ENCODE results near the gene TH. TPM values are rescaled to one million over a fixed set of nuclear protein-coding genes. Genes with fewer than 3 reads are reported as not detected.
A peak's percentile ranks its signal among the peaks of the same experiment; 100 is the strongest.
"Not testable (repeated sequence)": the region's sequence is repeated elsewhere in the genome, so short reads cannot be mapped to it uniquely, and the experiment has no call there.

The TH gene
- total RNA-seq, 1 donor: under 0.01 TPM

- DNase-seq (ENCODE audit: low read depth in 2 of 3, low spot score in 2 of 3): no peak
Measured at GRCh38 chr11:2179516-2179915, 7.9 kb upstream of the TH start.

- no peak for DNase-seq (ENCODE audit: low read depth in 2 of 3, low spot score in 2 of 3)
Measured at GRCh38 chr11:2178906-2179494, 7.4 kb upstream of the TH start.

- DNase-seq (ENCODE audit: low read depth in 2 of 3, low spot score in 2 of 3): not testable (repeated sequence)
Measured at GRCh38 chr11:2178055-2178773, 6.6 kb upstream of the TH start.

- no peak for DNase-seq (ENCODE audit: low read depth in 2 of 3, low spot score in 2 of 3)
Measured at GRCh38 chr11:2177076-2177475, 5.5 kb upstream of the TH start.

- DNase-seq (ENCODE audit: low read depth in 2 of 3, low spot score in 2 of 3): no peak
Measured at GRCh38 chr11:2176389-2176900, 4.8 kb upstream of the TH start.

GRCh38 chr11:2175659-2176058, 4.0 kb upstream of the TH start:
- no peak for DNase-seq (ENCODE audit: low read depth in 2 of 3, low spot score in 2 of 3)

GRCh38 chr11:2174361-2174760, 2.7 kb upstream of the TH start:
- no peak for DNase-seq (ENCODE audit: low read depth in 2 of 3, low spot score in 2 of 3)

- DNase-seq (ENCODE audit: low read depth in 2 of 3, low spot score in 2 of 3): no peak
Measured at GRCh38 chr11:2173761-2174160, 2.1 kb upstream of the TH start.

- peak in 1 of 3 donors; percentile 40 for DNase-seq (ENCODE audit: low read depth in 2 of 3, low spot score in 2 of 3)
Measured at GRCh38 chr11:2173150-2173693, 1.6 kb upstream of the TH start.

- DNase-seq (ENCODE audit: low read depth in 2 of 3, low spot score in 2 of 3): no peak
Measured at GRCh38 chr11:2172676-2173075, 1.1 kb upstream of the TH start.

- no peak for DNase-seq (ENCODE audit: low read depth in 2 of 3, low spot score in 2 of 3)
Measured at GRCh38 chr11:2169626-2170570, 1.7 kb downstream of the TH start.

GRCh38 chr11:2169005-2169378, 2.6 kb downstream of the TH start:
- no peak for DNase-seq (ENCODE audit: low read depth in 2 of 3, low spot score in 2 of 3)

GRCh38 chr11:2168286-2169004, 3.2 kb downstream of the TH start:
- DNase-seq (ENCODE audit: low read depth in 2 of 3, low spot score in 2 of 3): no peak

GRCh38 chr11:2167141-2168045, 4.2 kb downstream of the TH start:
- no peak for DNase-seq (ENCODE audit: low read depth in 2 of 3, low spot score in 2 of 3)

GRCh38 chr11:2166091-2166851, 5.3 kb downstream of the TH start:
- DNase-seq (ENCODE audit: low read depth in 2 of 3, low spot score in 2 of 3): peak in 2 of 3 donors; percentile 39 to 41

- no peak for DNase-seq (ENCODE audit: low read depth in 2 of 3, low spot score in 2 of 3)
Measured at GRCh38 chr11:2165571-2165970, 6.0 kb downstream of the TH start.

GRCh38 chr11:2164861-2165555, 6.6 kb downstream of the TH start:
- no peak for DNase-seq (ENCODE audit: low read depth in 2 of 3, low spot score in 2 of 3)

- DNase-seq (ENCODE audit: low read depth in 2 of 3, low spot score in 2 of 3): no peak
Measured at GRCh38 chr11:2164081-2164480, 7.5 kb downstream of the TH start.
